Erythroblast (primary cell): Measurements from ENCODE around the gene KCNG2.

Experiments
- DNase-seq, 2 experiments: peaks; one replicate each; lab custom pipeline; 2025; lab: John Stamatoyannopoulos, UW
- GATA1 ChIP-seq: IDR thresholded peaks from 2 replicates; pipeline ENCODE4 v1.6.1; 2011; ENCODE audit warnings: low read depth, mild to moderate bottlenecking, control low read depth, low read length, moderate library complexity
- POLR2A ChIP-seq: IDR thresholded peaks from 2 replicates; pipeline ENCODE4 v1.6.1; 2011; ENCODE audit warnings: mild to moderate bottlenecking, low read length

Gene KCNG2

GRCh38 chr18:79784965-79785770 lies 12.6 kb upstream of the KCNG2 start:
- no peak for DNase-seq
- TF ChIP-seq GATA1 (no peak), POLR2A (no peak)

- TF ChIP-seq POLR2A, result no peak
- no peak for TF ChIP-seq GATA1
- no peak for DNase-seq
Observed at GRCh38 chr18:79785831-79786230, 11.9 kb upstream of the KCNG2 start.

GRCh38 chr18:79786304-79786703 lies 11.4 kb upstream of the KCNG2 start:
- no peak for DNase-seq
- no peak for TF ChIP-seq POLR2A
- no peak for TF ChIP-seq GATA1

GRCh38 chr18:79786786-79787526 lies 10.8 kb upstream of the KCNG2 start:
- DNase-seq, result no peak
- TF ChIP-seq POLR2A (no peak), GATA1 (no peak)

GRCh38 chr18:79787527-79787864 lies 10.2 kb upstream of the KCNG2 start:
- no peak for DNase-seq
- TF ChIP-seq POLR2A, result no peak
- TF ChIP-seq GATA1, result no peak

- TF ChIP-seq POLR2A (no peak), GATA1 (no peak)
- no peak for DNase-seq
Observed at GRCh38 chr18:79787865-79788733, 9.6 kb upstream of the KCNG2 start.

GRCh38 chr18:79788734-79789085 lies 9.0 kb upstream of the KCNG2 start:
- no peak for TF ChIP-seq GATA1
- no peak for TF ChIP-seq POLR2A
- no peak for DNase-seq

- peak in 1 of 2 experiments; percentile 31 for DNase-seq
- no peak for TF ChIP-seq GATA1
- no peak for TF ChIP-seq POLR2A
Observed at GRCh38 chr18:79789091-79789891, 8.4 kb upstream of the KCNG2 start.

- DNase-seq, result no peak
Observed at GRCh38 chr18:79789901-79790890, 7.5 kb upstream of the KCNG2 start.

GRCh38 chr18:79790996-79791972 lies 6.5 kb upstream of the KCNG2 start:
- peak; percentile 45 to 57 for DNase-seq
- TF ChIP-seq GATA1, result no peak
- TF ChIP-seq POLR2A, result no peak

More at GRCh38 chr18:79789901-79790890, 7.5 kb upstream of the KCNG2 start:
- TF ChIP-seq POLR2A (no peak), GATA1 (no peak)
